HEK293T (cell line): ENCODE results near the gene SIX4.

Experiments
- CTCF ChIA-PET: fragments of 350-600 bp; formaldehyde crosslinking; extraction: SDS; loops from one replicate; lab custom pipeline; 2021; ENCODE audit warnings: antibody characterized with exemption, inconsistent platforms; lab: Yijun Ruan, JAX
- POLR2A ChIA-PET: fragments of 350-600 bp; formaldehyde crosslinking; extraction: SDS; loops from one replicate; lab custom pipeline; 2020; ENCODE audit warnings: antibody characterized with exemption, inconsistent platforms; lab: Yijun Ruan, JAX
- DNase-seq: peaks from one replicate; pipeline ENCODE4 v3.0.0; 2012; ENCODE audit warnings: mixed read lengths; ENCODE audit errors: extremely low spot score
- ARNT ChIP-seq: fragments of 450-650 bp; IDR thresholded peaks from 2 replicates; pipeline ENCODE4 v1.6.1; 2017; ENCODE audit warnings: mild to moderate bottlenecking
- BHLHE40 ChIP-seq: fragments of 450-650 bp; IDR thresholded peaks from 2 replicates; pipeline ENCODE4 v1.6.1; 2016; ENCODE audit warnings: mild to moderate bottlenecking, moderate library complexity, borderline replicate concordance
- CTBP1 ChIP-seq: fragments of 450-650 bp; IDR thresholded peaks from 2 replicates; pipeline ENCODE4 v1.6.1; 2016; ENCODE audit warnings: borderline replicate concordance
- ELF4 ChIP-seq: fragments of 450-650 bp; IDR thresholded peaks from 2 replicates; pipeline ENCODE4 v1.6.1; 2017; ENCODE audit warnings: antibody characterized with exemption
- FOXA1 ChIP-seq: fragments of 450-650 bp; IDR thresholded peaks from 2 replicates; pipeline ENCODE4 v1.6.1; 2016; ENCODE audit warnings: mild to moderate bottlenecking
- FOXK2 ChIP-seq: fragments of 450-650 bp; IDR thresholded peaks from 2 replicates; pipeline ENCODE4 v1.6.1; 2016; ENCODE audit warnings: mild to moderate bottlenecking
- FOXM1 ChIP-seq: fragments of 450-650 bp; IDR thresholded peaks from 2 replicates; pipeline ENCODE4 v1.6.1; 2017; ENCODE audit warnings: mild to moderate bottlenecking, borderline replicate concordance
- HDGF ChIP-seq: fragments of 450-650 bp; IDR thresholded peaks from 2 replicates; pipeline ENCODE4 v1.6.1; 2017; ENCODE audit warnings: antibody characterized with exemption, borderline replicate concordance
- L3MBTL2 ChIP-seq: fragments of 450-650 bp; conservative IDR thresholded peaks from 2 replicates; pipeline ENCODE4 v1.6.1; 2016; ENCODE audit warnings: mild to moderate bottlenecking
- LEF1 ChIP-seq: fragments of 450-650 bp; IDR thresholded peaks from 2 replicates; pipeline ENCODE4 v1.6.1; 2017; ENCODE audit warnings: mild to moderate bottlenecking, borderline replicate concordance
- NFRKB ChIP-seq: fragments of 450-650 bp; IDR thresholded peaks from 2 replicates; pipeline ENCODE4 v1.6.1; 2016; ENCODE audit warnings: mild to moderate bottlenecking, moderate library complexity
- SP1 ChIP-seq: fragments of 450-650 bp; IDR thresholded peaks from 2 replicates; pipeline ENCODE4 v1.6.1; 2017
- SUZ12 ChIP-seq: fragments of 450-650 bp; IDR thresholded peaks from 2 replicates; pipeline ENCODE4 v1.6.1; 2016; ENCODE audit warnings: mild to moderate bottlenecking
- TARDBP ChIP-seq: fragments of 450-650 bp; IDR thresholded peaks from 2 replicates; pipeline ENCODE4 v1.6.1; 2016
- ZNF384 ChIP-seq: fragments of 450-650 bp; IDR thresholded peaks from 2 replicates; pipeline ENCODE4 v1.6.1; 2016
- TF ChIP-seq, protein P1 (sequence below): fragments of 450-650 bp; IDR thresholded peaks from 2 replicates; pipeline ENCODE4 v1.6.1; 2016

Gene SIX4

GRCh38 chr14:60720391-60720790, 3.8 kb downstream of the SIX4 start:
- TF ChIP-seq SUZ12 (no peak), SP1 (no peak)
- no peak for DNase-seq
- ChIA-PET CTCF (interaction anchor here (0.8 kb wide), 2 partner anchors 64 to 95 kb away, joined by 3 read pairs; no protein-coding TSS in a partner anchor), POLR2A (interaction anchor here (1.6 to 6.0 kb wide), 4 partner anchors 15 to 71 kb away, joined by 4 to 71 read pairs (median 10); partner anchors contain the start of gene SIX1)

- no peak for TF ChIP-seq ZNF384
- no peak for TF ChIP-seq HDGF
- ChIA-PET CTCF (no interaction called here), POLR2A (interaction anchor here (0.8 to 1.3 kb wide), 2 partner anchors 51 to 55 kb away, joined by 3 read pairs; no protein-coding TSS in a partner anchor)
- DNase-seq: no peak
Observed at GRCh38 chr14:60713513-60713912, 10.6 kb downstream of the SIX4 start.

DNA sequence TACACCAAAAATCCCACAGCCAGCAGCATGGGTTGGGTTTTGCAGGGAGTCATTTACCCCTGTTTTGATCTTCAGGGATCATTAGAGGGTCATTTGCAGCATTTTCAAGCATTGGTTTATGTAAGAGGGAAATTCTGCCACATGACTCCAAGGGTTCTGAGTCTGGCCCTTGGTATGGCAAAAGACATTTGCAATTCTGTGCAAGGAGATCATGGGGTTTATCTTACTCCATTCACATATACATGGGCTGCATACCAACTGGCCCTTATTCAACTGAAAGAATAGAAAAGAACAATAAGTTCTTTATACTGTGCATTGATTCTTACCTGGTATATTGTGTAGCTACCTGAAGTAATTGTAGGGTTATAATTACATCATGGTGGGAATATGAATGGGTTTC, 13.7 kb downstream of the SIX4 start:
- TF ChIP-seq ARNT: no peak
- no peak for TF ChIP-seq HDGF
- TF ChIP-seq NFRKB: no peak
- TF ChIP-seq L3MBTL2: no peak
- no peak for TF ChIP-seq FOXA1
- no peak for TF ChIP-seq ELF4
- TF ChIP-seq, protein P1, sequence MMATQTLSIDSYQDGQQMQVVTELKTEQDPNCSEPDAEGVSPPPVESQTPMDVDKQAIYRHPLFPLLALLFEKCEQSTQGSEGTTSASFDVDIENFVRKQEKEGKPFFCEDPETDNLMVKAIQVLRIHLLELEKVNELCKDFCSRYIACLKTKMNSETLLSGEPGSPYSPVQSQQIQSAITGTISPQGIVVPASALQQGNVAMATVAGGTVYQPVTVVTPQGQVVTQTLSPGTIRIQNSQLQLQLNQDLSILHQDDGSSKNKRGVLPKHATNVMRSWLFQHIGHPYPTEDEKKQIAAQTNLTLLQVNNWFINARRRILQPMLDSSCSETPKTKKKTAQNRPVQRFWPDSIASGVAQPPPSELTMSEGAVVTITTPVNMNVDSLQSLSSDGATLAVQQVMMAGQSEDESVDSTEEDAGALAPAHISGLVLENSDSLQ: no peak
- no peak for TF ChIP-seq SUZ12
- TF ChIP-seq SP1: no peak
- no peak for TF ChIP-seq LEF1
- no peak for TF ChIP-seq ZNF384
- no peak for TF ChIP-seq CTBP1
- no peak for TF ChIP-seq TARDBP
- TF ChIP-seq FOXK2: no peak
- TF ChIP-seq BHLHE40: no peak
- TF ChIP-seq FOXM1: no peak
- ChIA-PET CTCF (no interaction called here), POLR2A (interaction anchor here (1.3 kb wide), 1 partner anchor 12 kb away, joined by 3 read pairs; no protein-coding TSS in a partner anchor)
- no peak for DNase-seq

DNA sequence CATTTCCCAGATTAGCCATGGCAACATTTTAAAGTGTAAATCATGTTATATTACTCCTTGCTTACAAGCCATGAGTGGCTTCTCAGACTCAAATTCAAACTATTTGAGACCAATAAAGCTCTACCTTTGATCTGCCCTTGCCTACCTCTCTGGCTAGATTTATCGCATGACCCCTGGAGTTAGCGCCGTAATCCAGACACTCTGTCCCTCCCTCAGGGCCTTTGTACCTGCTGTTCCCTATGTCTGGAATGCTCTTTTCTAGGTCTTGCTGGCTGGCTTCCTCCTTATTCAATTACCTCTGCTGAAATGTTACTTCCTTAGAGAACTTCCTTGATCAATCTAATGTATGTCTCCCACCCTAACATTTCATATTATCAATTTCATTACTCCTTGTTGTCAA, 16.3 kb downstream of the SIX4 start:
- TF ChIP-seq LEF1 (peak; percentile 48; the same call in 1 of the 2 replicates), ARNT (no peak)
- TF ChIP-seq, protein P1: peak; percentile 89
- POLR2A ChIA-PET: interaction anchor here (1.1 kb wide), 1 partner anchor 16 kb away, joined by 3 read pairs; the partner anchor contains the start of gene SIX4

GRCh38 chr14:60705100-60705499, 19.1 kb downstream of the SIX4 start:
- POLR2A ChIA-PET: interaction anchor here (1.8 kb wide), 1 partner anchor 16 kb away, joined by 4 read pairs; no protein-coding TSS in a partner anchor
- TF ChIP-seq FOXK2 (no peak), SUZ12 (no peak), ELF4 (no peak), HDGF (no peak), CTBP1 (no peak), FOXA1 (no peak), L3MBTL2 (no peak), BHLHE40 (no peak), LEF1 (no peak), SP1 (no peak), FOXM1 (no peak), ZNF384 (no peak), NFRKB (no peak)
- TF ChIP-seq, protein P1: no peak
- DNase-seq: no peak
- CTCF ChIA-PET: interaction anchor here (0.6 to 0.7 kb wide), 2 partner anchors 235 to 690 kb away, joined by 3 to 10 read pairs; no protein-coding TSS in a partner anchor

More for the DNA sequence above, 16.3 kb downstream of the SIX4 start:
- DNase-seq: peak; percentile 20
- CTCF ChIA-PET: no interaction called here

DNA sequence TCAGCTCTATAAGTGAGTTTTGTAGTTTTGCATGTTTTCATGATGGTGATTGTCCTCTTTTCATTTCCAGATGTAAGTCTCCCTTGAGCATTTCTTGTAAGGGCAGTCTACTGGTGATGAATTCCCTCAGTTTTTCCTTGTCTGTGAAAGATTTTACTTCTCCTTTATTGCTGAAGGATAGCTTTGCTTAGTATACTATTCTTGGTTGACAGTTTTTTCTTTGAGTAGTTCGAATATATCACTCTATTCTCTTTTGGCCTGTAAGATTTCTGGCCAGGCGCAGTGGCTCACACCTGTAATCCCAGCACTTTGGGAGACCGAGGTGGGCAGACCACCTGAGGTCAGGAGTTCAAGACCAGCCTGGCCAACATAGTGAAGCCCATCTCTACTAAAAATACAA, 23.6 kb downstream of the SIX4 start:
- ChIA-PET POLR2A (no interaction called here), CTCF (no interaction called here)
- TF ChIP-seq HDGF: no peak
- TF ChIP-seq BHLHE40: no peak
- TF ChIP-seq FOXA1: no peak
- TF ChIP-seq ZNF384: no peak
- no peak for TF ChIP-seq CTBP1
- no peak for TF ChIP-seq ARNT
- no peak for TF ChIP-seq L3MBTL2
- no peak for TF ChIP-seq NFRKB
- no peak for TF ChIP-seq SUZ12
- TF ChIP-seq TARDBP: no peak
- no peak for TF ChIP-seq ELF4
- DNase-seq: no peak

- POLR2A ChIA-PET: no interaction called here
- no peak for TF ChIP-seq FOXM1
- no peak for TF ChIP-seq LEF1
- TF ChIP-seq FOXK2: no peak
- DNase-seq: no peak
- CTCF ChIA-PET: no interaction called here
Observed at GRCh38 chr14:60695327-60695726, 28.8 kb downstream of the SIX4 start.
